Vagina (tissue), 2 donors: ENCODE measurements around the gene ZNF281. TPM values are rescaled to one million over a fixed set of nuclear protein-coding genes. Genes with fewer than 3 reads are reported as not detected.

Source experiments
- DNase-seq, 2 donors: peaks; one replicate each; pipeline ENCODE4 v3.0.0-alpha.2; 2017; ENCODE audit errors: extremely low spot score in 2 of 2
- H3K27ac ChIP-seq: fragments of 200-600 bp; sonication (generic); one replicate; pipeline ENCODE4 v1.5.1; 2019
- H3K27me3 ChIP-seq: fragments of 200-600 bp; sonication (generic); one replicate; pipeline ENCODE4 v1.5.1; 2019
- H3K36me3 ChIP-seq, 2 donors: fragments of 200-600 bp; sonication (generic); one replicate each; pipeline ENCODE4 v1.5.1; 2017 to 2019
- H3K4me1 ChIP-seq: fragments of 200-600 bp; sonication (generic); one replicate; pipeline ENCODE4 v1.5.1; 2019
- H3K4me3 ChIP-seq, 2 donors: fragments of 200-600 bp; sonication (generic); 1 replicate in 1 of 2; 2 replicates in 1 of 2; pipeline ENCODE4 v1.5.1; 2016 to 2019
- H3K9me3 ChIP-seq: fragments of 200-600 bp; sonication (generic); one replicate; pipeline ENCODE4 v1.5.1; 2019
- CTCF ChIP-seq, 3 experiments: fragments of 450-650 bp in 2 of 3; fragments of 200-600 bp in 1 of 3; sonication (generic) in 1 of 3; IDR thresholded peaks; one replicate each; pipeline ENCODE4 v1.5.1; 2017 to 2019; ENCODE audit warnings: antibody characterized with exemption in 3 of 3, mild to moderate bottlenecking in 2 of 3, moderate library complexity in 2 of 3
- POLR2A ChIP-seq, 2 donors: fragments of 450-650 bp; IDR thresholded peaks; one replicate each; pipeline ENCODE4 v1.6.1; 2017; ENCODE audit warnings: antibody characterized with exemption in 2 of 2, mild to moderate bottlenecking in 2 of 2, moderate library complexity in 2 of 2
- POLR2AphosphoS5 ChIP-seq, 2 donors: sonication (generic); formaldehyde crosslinking; IDR thresholded peaks; one replicate each; pipeline ENCODE4 v1.9.0; 2017; ENCODE audit warnings: antibody characterized with exemption in 2 of 2, mild to moderate bottlenecking in 2 of 2, low read depth in 1 of 2; ENCODE audit not compliant: insufficient read depth in 1 of 2
- intact Hi-C: fragments of 100-400 bp; cut with DNase I; formaldehyde crosslinking; loops from one replicate; pipeline ENCODE4 v1.15.1; 2023
- total RNA-seq: library from RNA; depleted of rRNA; stranded (reverse); fragments of >200 nt; gene quantifications from one replicate; pipeline ENCODE4 v1.2.3, GENCODE V29; 2016

ZNF281 gene
- total RNA-seq, 1 donor from 2014 or later = 8.8 TPM

- no peak for DNase-seq
These were observed 19.4 kb upstream of the ZNF281 start for GRCh38 chr1:200429221-200429751.

GRCh38 chr1:200428482-200429205 lies 18.8 kb upstream of the ZNF281 start:
- TF ChIP-seq POLR2AphosphoS5 (IDR thresholded peaks at IDR 0.05; ENCODE audit: insufficient read depth in 1 of 2, low read depth in 1 of 2) (no peak), POLR2A (IDR thresholded peaks at IDR 0.05) (no peak), CTCF (IDR thresholded peaks at IDR 0.05) (no peak)
- H3K4me3 ChIP-seq = no peak overlapping the region
- no peak for DNase-seq
- H3K36me3 ChIP-seq = no peaks in the 10 kb centered on the region
- intact Hi-C loops = no loop called here
- H3K27ac ChIP-seq = no peak overlapping the region
- H3K9me3 ChIP-seq = no peaks in the 10 kb centered on the region
- no peaks in the 10 kb centered on the region for H3K4me1 ChIP-seq
- H3K27me3 ChIP-seq = no peaks in the 10 kb centered on the region

More at GRCh38 chr1:200429221-200429751, 19.4 kb upstream of the ZNF281 start:
- no peaks in the 10 kb centered on the region for H3K9me3 ChIP-seq
- no peak overlapping the region for H3K4me3 ChIP-seq
- no peaks in the 10 kb centered on the region for H3K4me1 ChIP-seq
- H3K27ac ChIP-seq = no peak overlapping the region
- intact Hi-C loops = no loop called here
- H3K27me3 ChIP-seq = no peaks in the 10 kb centered on the region
- TF ChIP-seq CTCF (IDR thresholded peaks at IDR 0.05) (no peak), POLR2A (IDR thresholded peaks at IDR 0.05) (no peak), POLR2AphosphoS5 (IDR thresholded peaks at IDR 0.05; ENCODE audit: insufficient read depth in 1 of 2, low read depth in 1 of 2) (no peak)
- H3K36me3 ChIP-seq = no peaks in the 10 kb centered on the region

- Histone ChIP-seq H3K36me3 (no peaks in the 10 kb centered on the region), H3K4me1 (no peaks in the 10 kb centered on the region)
- TF ChIP-seq POLR2AphosphoS5 (IDR thresholded peaks at IDR 0.05; ENCODE audit: insufficient read depth in 1 of 2, low read depth in 1 of 2) (no peak), POLR2A (IDR thresholded peaks at IDR 0.05) (no peak), CTCF (IDR thresholded peaks at IDR 0.05) (no peak)
These were observed 17.9 kb upstream of the ZNF281 start for GRCh38 chr1:200427744-200428143.

GRCh38 chr1:200426196-200426595 lies 16.4 kb upstream of the ZNF281 start:
- H3K4me3 ChIP-seq = no peak overlapping the region
- no peak for TF ChIP-seq CTCF (IDR thresholded peaks at IDR 0.05)
- TF ChIP-seq POLR2A (IDR thresholded peaks at IDR 0.05) = no peak
- TF ChIP-seq POLR2AphosphoS5 (IDR thresholded peaks at IDR 0.05; ENCODE audit: insufficient read depth in 1 of 2, low read depth in 1 of 2) = no peak
- no peak overlapping the region for H3K27ac ChIP-seq
- no peaks in the 10 kb centered on the region for H3K27me3 ChIP-seq
- no peaks in the 10 kb centered on the region for H3K4me1 ChIP-seq
- H3K9me3 ChIP-seq = no peaks in the 10 kb centered on the region
- no peaks in the 10 kb centered on the region for H3K36me3 ChIP-seq
- no peak for DNase-seq
- intact Hi-C loops = no loop called here

More at GRCh38 chr1:200427744-200428143, 17.9 kb upstream of the ZNF281 start:
- no peak overlapping the region for H3K4me3 ChIP-seq
- no peaks in the 10 kb centered on the region for H3K9me3 ChIP-seq
- no peak overlapping the region for H3K27ac ChIP-seq
- DNase-seq = no peak
- H3K27me3 ChIP-seq = no peaks in the 10 kb centered on the region
- intact Hi-C loops = no loop called here

GRCh38 chr1:200423235-200423634 lies 13.4 kb upstream of the ZNF281 start:
- intact Hi-C loops = no loop called here

More at GRCh38 chr1:200423235-200423634, 13.4 kb upstream of the ZNF281 start:
- Histone ChIP-seq H3K4me3 (no peak overlapping the region), H3K4me1 (no peaks in the 10 kb centered on the region), H3K27me3 (no peaks in the 10 kb centered on the region), H3K9me3 (no peaks in the 10 kb centered on the region), H3K36me3 (no peaks in the 10 kb centered on the region), H3K27ac (no peak overlapping the region)
- DNase-seq = no peak
- TF ChIP-seq POLR2A (IDR thresholded peaks at IDR 0.05) = no peak
- no peak for TF ChIP-seq CTCF (IDR thresholded peaks at IDR 0.05)
- TF ChIP-seq POLR2AphosphoS5 (IDR thresholded peaks at IDR 0.05; ENCODE audit: insufficient read depth in 1 of 2, low read depth in 1 of 2) = no peak
